ENCODE measurements around the gene TEDDM1.

GRCh38 chr1:182370532-182370931 is 29.9 kb downstream of the TEDDM1 start:
- no peak for TF ChIP-seq RAD21 (IDR thresholded peaks at IDR 0.05)
- TF ChIP-seq, protein P1, sequence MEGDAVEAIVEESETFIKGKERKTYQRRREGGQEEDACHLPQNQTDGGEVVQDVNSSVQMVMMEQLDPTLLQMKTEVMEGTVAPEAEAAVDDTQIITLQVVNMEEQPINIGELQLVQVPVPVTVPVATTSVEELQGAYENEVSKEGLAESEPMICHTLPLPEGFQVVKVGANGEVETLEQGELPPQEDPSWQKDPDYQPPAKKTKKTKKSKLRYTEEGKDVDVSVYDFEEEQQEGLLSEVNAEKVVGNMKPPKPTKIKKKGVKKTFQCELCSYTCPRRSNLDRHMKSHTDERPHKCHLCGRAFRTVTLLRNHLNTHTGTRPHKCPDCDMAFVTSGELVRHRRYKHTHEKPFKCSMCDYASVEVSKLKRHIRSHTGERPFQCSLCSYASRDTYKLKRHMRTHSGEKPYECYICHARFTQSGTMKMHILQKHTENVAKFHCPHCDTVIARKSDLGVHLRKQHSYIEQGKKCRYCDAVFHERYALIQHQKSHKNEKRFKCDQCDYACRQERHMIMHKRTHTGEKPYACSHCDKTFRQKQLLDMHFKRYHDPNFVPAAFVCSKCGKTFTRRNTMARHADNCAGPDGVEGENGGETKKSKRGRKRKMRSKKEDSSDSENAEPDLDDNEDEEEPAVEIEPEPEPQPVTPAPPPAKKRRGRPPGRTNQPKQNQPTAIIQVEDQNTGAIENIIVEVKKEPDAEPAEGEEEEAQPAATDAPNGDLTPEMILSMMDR (IDR thresholded peaks at IDR 0.05; ENCODE audit: low read depth, low read length, missing input control): no peak
- TF ChIP-seq MAX (IDR thresholded peaks at IDR 0.05): no peak
- TF ChIP-seq JUND (IDR thresholded peaks at IDR 0.05): no peak
- no peak for TF ChIP-seq SP1 (IDR thresholded peaks at IDR 0.05)
- TF ChIP-seq RXRA (IDR thresholded peaks at IDR 0.05): no peak
- TF ChIP-seq YY1 (IDR thresholded peaks at IDR 0.05): no peak
- no peak for TF ChIP-seq TAF1 (conservative IDR thresholded peaks at IDR 0.05)
- TF ChIP-seq, protein P2, sequence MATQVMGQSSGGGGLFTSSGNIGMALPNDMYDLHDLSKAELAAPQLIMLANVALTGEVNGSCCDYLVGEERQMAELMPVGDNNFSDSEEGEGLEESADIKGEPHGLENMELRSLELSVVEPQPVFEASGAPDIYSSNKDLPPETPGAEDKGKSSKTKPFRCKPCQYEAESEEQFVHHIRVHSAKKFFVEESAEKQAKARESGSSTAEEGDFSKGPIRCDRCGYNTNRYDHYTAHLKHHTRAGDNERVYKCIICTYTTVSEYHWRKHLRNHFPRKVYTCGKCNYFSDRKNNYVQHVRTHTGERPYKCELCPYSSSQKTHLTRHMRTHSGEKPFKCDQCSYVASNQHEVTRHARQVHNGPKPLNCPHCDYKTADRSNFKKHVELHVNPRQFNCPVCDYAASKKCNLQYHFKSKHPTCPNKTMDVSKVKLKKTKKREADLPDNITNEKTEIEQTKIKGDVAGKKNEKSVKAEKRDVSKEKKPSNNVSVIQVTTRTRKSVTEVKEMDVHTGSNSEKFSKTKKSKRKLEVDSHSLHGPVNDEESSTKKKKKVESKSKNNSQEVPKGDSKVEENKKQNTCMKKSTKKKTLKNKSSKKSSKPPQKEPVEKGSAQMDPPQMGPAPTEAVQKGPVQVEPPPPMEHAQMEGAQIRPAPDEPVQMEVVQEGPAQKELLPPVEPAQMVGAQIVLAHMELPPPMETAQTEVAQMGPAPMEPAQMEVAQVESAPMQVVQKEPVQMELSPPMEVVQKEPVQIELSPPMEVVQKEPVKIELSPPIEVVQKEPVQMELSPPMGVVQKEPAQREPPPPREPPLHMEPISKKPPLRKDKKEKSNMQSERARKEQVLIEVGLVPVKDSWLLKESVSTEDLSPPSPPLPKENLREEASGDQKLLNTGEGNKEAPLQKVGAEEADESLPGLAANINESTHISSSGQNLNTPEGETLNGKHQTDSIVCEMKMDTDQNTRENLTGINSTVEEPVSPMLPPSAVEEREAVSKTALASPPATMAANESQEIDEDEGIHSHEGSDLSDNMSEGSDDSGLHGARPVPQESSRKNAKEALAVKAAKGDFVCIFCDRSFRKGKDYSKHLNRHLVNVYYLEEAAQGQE (IDR thresholded peaks at IDR 0.05): no peak
